ENCODE measurements around the gene BAIAP3.
"Not testable (repeated sequence)": the region's sequence is repeated elsewhere in the genome, so short reads cannot be mapped to it uniquely, and the experiment has no call there.

The BAIAP3 gene

GRCh38 chr16:1289477-1289866 lies 44.0 kb upstream of the BAIAP3 start:
- no peaks in the 10 kb centered on the region for H3K36me3 ChIP-seq (ENCODE audit: control insufficient read depth in 4 of 4, insufficient read depth in 4 of 4, low read length in 3 of 4)
- WGBS (ENCODE audit: insufficient coverage), result 8% methylated on average over 8 of the region's 17 CpGs
- peaks cover 0 to 12% (median 7%) of the 10 kb centered on the region in 4 experiments for H3K4me1 ChIP-seq (ENCODE audit: control extremely low read depth in 1 of 4, control insufficient read depth in 4 of 4, insufficient read depth in 4 of 4, low read length in 3 of 4)
- H3K9me3 ChIP-seq (ENCODE audit: control extremely low read depth in 1 of 5, control insufficient read depth in 4 of 5, insufficient read depth in 2 of 5, low read depth in 1 of 5, low read length in 4 of 5), result no peaks in the 10 kb centered on the region
- no peak overlapping the region for H3K4me3 ChIP-seq (ENCODE audit: control insufficient read depth in 1 of 7, extremely low read depth in 1 of 7, insufficient read depth in 4 of 7, low read depth in 2 of 7, low read length in 6 of 7)
- DNase-seq, result peak in 2 of 3 donors; percentile 28 to 50
- ChIA-PET POLR2A (no interaction called here), CTCF (interaction anchor here (1.0 to 1.8 kb wide), 3 partner anchors 10 to 15 kb away, joined by 3 to 11 read pairs (median 5); no protein-coding TSS in a partner anchor)
- H3K27ac ChIP-seq (ENCODE audit: insufficient read depth in 1 of 2, low read depth in 1 of 2, low read length in 2 of 2, poor library complexity in 1 of 2, severe bottlenecking in 2 of 2), result no peak overlapping the region
- H3K27me3 ChIP-seq (replicated peaks in 2 of 5; ENCODE audit: control insufficient read depth in 4 of 5, insufficient read depth in 5 of 5, low read length in 4 of 5), result peaks cover 0 to 73% (median 33%) of the 10 kb centered on the region in 5 experiments

GRCh38 chr16:1290063-1290501 lies 43.4 kb upstream of the BAIAP3 start:
- POLR2A ChIA-PET, result interaction anchor here (0.6 kb wide), 1 partner anchor 153 kb away, joined by 3 read pairs; no protein-coding TSS in a partner anchor

GRCh38 chr16:1290860-1291575 lies 42.4 kb upstream of the BAIAP3 start:
- Histone ChIP-seq H3K36me3 (ENCODE audit: control insufficient read depth in 4 of 4, insufficient read depth in 4 of 4, low read length in 3 of 4) (no peaks in the 10 kb centered on the region), H3K27ac (ENCODE audit: insufficient read depth in 1 of 2, low read depth in 1 of 2, low read length in 2 of 2, poor library complexity in 1 of 2, severe bottlenecking in 2 of 2) (no peak overlapping the region), H3K9me3 (ENCODE audit: control extremely low read depth in 1 of 5, control insufficient read depth in 4 of 5, insufficient read depth in 2 of 5, low read depth in 1 of 5, low read length in 4 of 5) (no peaks in the 10 kb centered on the region), H3K27me3 (replicated peaks in 2 of 5; ENCODE audit: control insufficient read depth in 4 of 5, insufficient read depth in 5 of 5, low read length in 4 of 5) (peaks cover 0 to 70% (median 31%) of the 10 kb centered on the region in 5 experiments), H3K4me1 (ENCODE audit: control extremely low read depth in 1 of 4, control insufficient read depth in 4 of 4, insufficient read depth in 4 of 4, low read length in 3 of 4) (peaks cover 0 to 12% (median 7%) of the 10 kb centered on the region in 4 experiments), H3K4me3 (ENCODE audit: control insufficient read depth in 1 of 7, extremely low read depth in 1 of 7, insufficient read depth in 4 of 7, low read depth in 2 of 7, low read length in 6 of 7) (no peak overlapping the region)
- CTCF ChIA-PET, result interaction anchor here (1.0 to 1.8 kb wide), 2 partner anchors 9 to 36 kb away, joined by 3 to 11 read pairs; no protein-coding TSS in a partner anchor
- 85% methylated on average over 22 of the region's 29 CpGs for WGBS (ENCODE audit: insufficient coverage)
- POLR2A ChIA-PET, result interaction anchor here (0.6 kb wide), 1 partner anchor 154 kb away, joined by 3 read pairs; no protein-coding TSS in a partner anchor
- DNase-seq, result no peak

More at GRCh38 chr16:1290063-1290501, 43.4 kb upstream of the BAIAP3 start:
- Histone ChIP-seq H3K27ac (ENCODE audit: insufficient read depth in 1 of 2, low read depth in 1 of 2, low read length in 2 of 2, poor library complexity in 1 of 2, severe bottlenecking in 2 of 2) (no peak overlapping the region), H3K27me3 (replicated peaks in 2 of 5; ENCODE audit: control insufficient read depth in 4 of 5, insufficient read depth in 5 of 5, low read length in 4 of 5) (peaks cover 0 to 73% (median 33%) of the 10 kb centered on the region in 5 experiments), H3K4me3 (ENCODE audit: control insufficient read depth in 1 of 7, extremely low read depth in 1 of 7, insufficient read depth in 4 of 7, low read depth in 2 of 7, low read length in 6 of 7) (no peak overlapping the region), H3K9me3 (ENCODE audit: control extremely low read depth in 1 of 5, control insufficient read depth in 4 of 5, insufficient read depth in 2 of 5, low read depth in 1 of 5, low read length in 4 of 5) (no peaks in the 10 kb centered on the region), H3K4me1 (ENCODE audit: control extremely low read depth in 1 of 4, control insufficient read depth in 4 of 4, insufficient read depth in 4 of 4, low read length in 3 of 4) (peaks cover 0 to 12% (median 7%) of the 10 kb centered on the region in 4 experiments), H3K36me3 (ENCODE audit: control insufficient read depth in 4 of 4, insufficient read depth in 4 of 4, low read length in 3 of 4) (no peaks in the 10 kb centered on the region)
- WGBS (ENCODE audit: insufficient coverage), result 9% methylated on average over 22 of the region's 22 CpGs
- CTCF ChIA-PET, result interaction anchor here (1.0 to 1.8 kb wide), 3 partner anchors 10 to 37 kb away, joined by 3 to 11 read pairs (median 5); no protein-coding TSS in a partner anchor
- peak in 2 of 3 donors; percentile 40 to 54 for DNase-seq

GRCh38 chr16:1291576-1291974 lies 41.9 kb upstream of the BAIAP3 start:
- Histone ChIP-seq H3K27ac (ENCODE audit: insufficient read depth in 1 of 2, low read depth in 1 of 2, low read length in 2 of 2, poor library complexity in 1 of 2, severe bottlenecking in 2 of 2) (no peak overlapping the region), H3K27me3 (replicated peaks in 2 of 5; ENCODE audit: control insufficient read depth in 4 of 5, insufficient read depth in 5 of 5, low read length in 4 of 5) (peaks cover 0 to 64% (median 31%) of the 10 kb centered on the region in 5 experiments), H3K4me3 (ENCODE audit: control insufficient read depth in 1 of 7, extremely low read depth in 1 of 7, insufficient read depth in 4 of 7, low read depth in 2 of 7, low read length in 6 of 7) (no peak overlapping the region), H3K9me3 (ENCODE audit: control extremely low read depth in 1 of 5, control insufficient read depth in 4 of 5, insufficient read depth in 2 of 5, low read depth in 1 of 5, low read length in 4 of 5) (no peaks in the 10 kb centered on the region), H3K4me1 (ENCODE audit: control extremely low read depth in 1 of 4, control insufficient read depth in 4 of 4, insufficient read depth in 4 of 4, low read length in 3 of 4) (peaks cover 0 to 12% (median 7%) of the 10 kb centered on the region in 4 experiments), H3K36me3 (ENCODE audit: control insufficient read depth in 4 of 4, insufficient read depth in 4 of 4, low read length in 3 of 4) (no peaks in the 10 kb centered on the region)
- 67% methylated on average over 14 of the region's 17 CpGs for WGBS (ENCODE audit: insufficient coverage)
- ChIA-PET CTCF (no interaction called here), POLR2A (no interaction called here)
- no peak for DNase-seq

- Histone ChIP-seq H3K4me1 (ENCODE audit: control extremely low read depth in 1 of 4, control insufficient read depth in 4 of 4, insufficient read depth in 4 of 4, low read length in 3 of 4) (peaks cover 0 to 16% (median 13%) of the 10 kb centered on the region in 4 experiments), H3K27me3 (replicated peaks in 2 of 5; ENCODE audit: control insufficient read depth in 4 of 5, insufficient read depth in 5 of 5, low read length in 4 of 5) (peaks cover 0 to 61% (median 31%) of the 10 kb centered on the region in 5 experiments)
- H3K4me3 ChIP-seq (ENCODE audit: control insufficient read depth in 1 of 7, extremely low read depth in 1 of 7, insufficient read depth in 4 of 7, low read depth in 2 of 7, low read length in 6 of 7); H3K27ac ChIP-seq (ENCODE audit: insufficient read depth in 1 of 2, low read depth in 1 of 2, low read length in 2 of 2, poor library complexity in 1 of 2, severe bottlenecking in 2 of 2); H3K9me3 ChIP-seq (ENCODE audit: control extremely low read depth in 1 of 5, control insufficient read depth in 4 of 5, insufficient read depth in 2 of 5, low read depth in 1 of 5, low read length in 4 of 5); DNase-seq; CTCF ChIA-PET; POLR2A ChIA-PET; H3K36me3 ChIP-seq (ENCODE audit: control insufficient read depth in 4 of 4, insufficient read depth in 4 of 4, low read length in 3 of 4): not testable (repeated sequence)
- WGBS (ENCODE audit: insufficient coverage), result 90% methylated on average over 2 of the region's 6 CpGs
Measured at GRCh38 chr16:1292208-1292607, 41.2 kb upstream of the BAIAP3 start.

- POLR2A ChIA-PET; H3K9me3 ChIP-seq (ENCODE audit: control extremely low read depth in 1 of 5, control insufficient read depth in 4 of 5, insufficient read depth in 2 of 5, low read depth in 1 of 5, low read length in 4 of 5); H3K36me3 ChIP-seq (ENCODE audit: control insufficient read depth in 4 of 4, insufficient read depth in 4 of 4, low read length in 3 of 4); H3K27ac ChIP-seq (ENCODE audit: insufficient read depth in 1 of 2, low read depth in 1 of 2, low read length in 2 of 2, poor library complexity in 1 of 2, severe bottlenecking in 2 of 2); DNase-seq; CTCF ChIA-PET; H3K4me3 ChIP-seq (ENCODE audit: control insufficient read depth in 1 of 7, extremely low read depth in 1 of 7, insufficient read depth in 4 of 7, low read depth in 2 of 7, low read length in 6 of 7): not testable (repeated sequence)
- peaks cover 0 to 55% (median 28%) of the 10 kb centered on the region in 5 experiments for H3K27me3 ChIP-seq (replicated peaks in 2 of 5; ENCODE audit: control insufficient read depth in 4 of 5, insufficient read depth in 5 of 5, low read length in 4 of 5)
- H3K4me1 ChIP-seq (ENCODE audit: control extremely low read depth in 1 of 4, control insufficient read depth in 4 of 4, insufficient read depth in 4 of 4, low read length in 3 of 4), result peaks cover 0 to 19% (median 15%) of the 10 kb centered on the region in 4 experiments
- 96% methylated on average over 7 of the region's 8 CpGs for WGBS (ENCODE audit: insufficient coverage)
Measured at GRCh38 chr16:1292808-1293207, 40.6 kb upstream of the BAIAP3 start.

All from common myeloid progenitor, CD34-positive (primary cell).